ENCODE data around the gene BRD4.

BRD4 gene

GRCh38 chr19:15237759-15238638, 94.3 kb downstream of the BRD4 start:
- no peak overlapping the region for H3K4me3 Mint-ChIP-seq
- H3K4me1 Mint-ChIP-seq = peaks cover 11% of the 10 kb centered on the region
- peak overlapping the region; percentile 61 for H3K27ac Mint-ChIP-seq
- peaks cover 94% of the 10 kb centered on the region for H3K36me3 Mint-ChIP-seq
- ATAC-seq = no peak
- no peaks in the 10 kb centered on the region for H3K9me3 Mint-ChIP-seq
- no peak for DNase-seq (ENCODE audit: low spot score in 2 of 2)

DNA sequence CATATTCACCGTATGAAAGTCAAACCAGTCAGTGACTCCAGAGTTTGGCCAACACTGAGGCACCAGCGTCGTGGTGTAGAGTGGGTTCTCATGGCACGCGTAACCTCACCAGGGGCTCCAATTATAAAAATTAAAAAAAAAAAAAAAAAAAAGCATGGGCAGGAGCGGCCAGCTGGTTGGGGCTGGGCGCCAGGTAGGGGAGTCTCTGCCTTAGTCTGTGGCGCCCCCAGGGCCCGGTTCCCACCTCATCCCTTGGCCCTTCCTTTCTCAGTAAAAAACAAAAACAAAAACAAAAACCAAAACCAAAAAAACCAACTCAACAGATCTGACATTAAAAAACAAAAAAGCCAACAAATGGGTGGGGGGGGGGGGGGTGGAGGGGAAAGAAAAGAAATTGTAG, 95.5 kb downstream of the BRD4 start:
- ATAC-seq (no peak), DNase-seq (ENCODE audit: low spot score in 2 of 2) (no peak)
- Mint-ChIP-seq H3K9me3 (no peaks in the 10 kb centered on the region), H3K4me1 (peaks cover 21% of the 10 kb centered on the region), H3K27ac (peak overlapping the region; percentile 61), H3K36me3 (peaks cover 84% of the 10 kb centered on the region), H3K4me3 (no peak overlapping the region)

DNA sequence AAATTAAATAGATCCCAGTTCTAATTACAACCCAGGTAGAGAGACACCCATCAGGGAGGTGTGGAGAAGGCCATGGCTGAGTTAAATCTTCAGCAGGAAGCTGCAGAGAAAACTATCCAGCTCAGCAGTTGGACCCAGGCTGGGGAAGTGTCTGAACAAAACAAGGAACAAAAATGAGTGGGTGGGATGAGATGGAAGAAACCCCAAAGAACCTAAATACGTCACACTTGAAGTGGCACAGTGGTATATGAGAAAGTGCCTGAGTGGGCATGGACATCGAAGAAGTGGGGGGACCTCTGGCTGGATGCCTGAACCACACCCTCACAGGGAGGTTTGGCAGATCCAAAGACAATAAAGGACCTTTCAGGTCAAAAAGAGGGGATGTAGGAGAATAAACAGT, 96.6 kb downstream of the BRD4 start:
- H3K36me3 Mint-ChIP-seq = peaks cover 73% of the 10 kb centered on the region
- no peak overlapping the region for H3K27ac Mint-ChIP-seq
- no peak overlapping the region for H3K4me3 Mint-ChIP-seq
- no peaks in the 10 kb centered on the region for H3K9me3 Mint-ChIP-seq
- peaks cover 21% of the 10 kb centered on the region for H3K4me1 Mint-ChIP-seq
- DNase-seq (ENCODE audit: low spot score in 2 of 2) (no peak), ATAC-seq (no peak)

- Mint-ChIP-seq H3K4me1 (peaks cover 21% of the 10 kb centered on the region), H3K36me3 (peaks cover 62% of the 10 kb centered on the region), H3K9me3 (no peaks in the 10 kb centered on the region), H3K27ac (no peak overlapping the region), H3K4me3 (no peak overlapping the region)
- ATAC-seq (no peak), DNase-seq (ENCODE audit: low spot score in 2 of 2) (no peak)
Measured at GRCh38 chr19:15234431-15235130, 97.8 kb downstream of the BRD4 start.

GRCh38 chr19:15231271-15231670, 101.1 kb downstream of the BRD4 start:
- Mint-ChIP-seq H3K27ac (peak overlapping the region; percentile 9), H3K36me3 (peaks cover 29% of the 10 kb centered on the region), H3K9me3 (no peaks in the 10 kb centered on the region), H3K4me1 (peaks cover 16% of the 10 kb centered on the region), H3K4me3 (no peak overlapping the region)
- no peak for ATAC-seq
- DNase-seq (ENCODE audit: low spot score in 2 of 2) = no peak

DNA sequence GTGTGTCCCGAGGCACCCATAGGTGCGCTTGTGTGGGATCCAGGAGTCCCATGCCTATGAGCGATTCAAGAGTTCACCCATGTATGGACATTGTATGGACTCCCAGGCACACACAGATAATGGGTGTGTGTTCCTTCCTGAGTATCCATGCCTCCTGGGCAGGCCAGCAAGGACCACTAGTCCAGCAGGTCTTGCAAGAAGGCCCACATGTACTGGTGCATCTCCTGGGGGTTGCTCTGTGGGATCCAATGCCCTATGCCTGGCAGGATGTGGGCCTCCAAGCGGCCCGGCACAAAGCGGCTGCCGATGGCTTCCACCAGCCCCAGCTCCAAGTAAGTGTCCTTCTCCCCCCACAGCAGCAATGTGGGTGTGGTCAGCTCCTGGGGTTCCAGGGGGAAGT, 105.1 kb downstream of the BRD4 start:
- Mint-ChIP-seq H3K4me1 (peaks cover 23% of the 10 kb centered on the region), H3K4me3 (no peak overlapping the region), H3K27ac (no peak overlapping the region), H3K36me3 (no peaks in the 10 kb centered on the region), H3K9me3 (no peaks in the 10 kb centered on the region)
- ATAC-seq (no peak), DNase-seq (ENCODE audit: low spot score in 2 of 2) (no peak)

DNA sequence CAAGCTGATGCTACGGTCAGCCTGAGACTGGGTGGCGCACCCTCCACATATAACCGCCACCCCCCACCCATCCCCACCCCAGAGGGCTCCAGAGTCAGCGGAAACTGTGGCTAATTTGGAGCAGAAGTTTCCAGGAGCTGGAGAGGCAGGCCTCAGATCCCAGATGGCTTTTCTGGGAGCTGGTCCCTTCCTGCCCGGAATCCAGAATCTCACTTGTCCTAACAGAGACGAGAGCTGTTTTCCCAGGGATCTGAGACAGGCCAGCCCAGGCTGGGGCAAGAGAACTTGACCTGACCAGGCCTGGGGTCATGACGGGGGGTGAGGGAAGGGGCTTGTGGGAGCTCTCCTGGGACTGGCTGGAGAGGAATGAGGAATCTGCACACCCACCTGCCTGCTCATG, 106.6 kb downstream of the BRD4 start:
- no peak overlapping the region for H3K4me3 Mint-ChIP-seq
- no peak for DNase-seq (ENCODE audit: low spot score in 2 of 2)
- H3K27ac Mint-ChIP-seq = no peak overlapping the region
- no peaks in the 10 kb centered on the region for H3K9me3 Mint-ChIP-seq
- H3K4me1 Mint-ChIP-seq = peaks cover 21% of the 10 kb centered on the region
- ATAC-seq = no peak
- no peaks in the 10 kb centered on the region for H3K36me3 Mint-ChIP-seq

DNA sequence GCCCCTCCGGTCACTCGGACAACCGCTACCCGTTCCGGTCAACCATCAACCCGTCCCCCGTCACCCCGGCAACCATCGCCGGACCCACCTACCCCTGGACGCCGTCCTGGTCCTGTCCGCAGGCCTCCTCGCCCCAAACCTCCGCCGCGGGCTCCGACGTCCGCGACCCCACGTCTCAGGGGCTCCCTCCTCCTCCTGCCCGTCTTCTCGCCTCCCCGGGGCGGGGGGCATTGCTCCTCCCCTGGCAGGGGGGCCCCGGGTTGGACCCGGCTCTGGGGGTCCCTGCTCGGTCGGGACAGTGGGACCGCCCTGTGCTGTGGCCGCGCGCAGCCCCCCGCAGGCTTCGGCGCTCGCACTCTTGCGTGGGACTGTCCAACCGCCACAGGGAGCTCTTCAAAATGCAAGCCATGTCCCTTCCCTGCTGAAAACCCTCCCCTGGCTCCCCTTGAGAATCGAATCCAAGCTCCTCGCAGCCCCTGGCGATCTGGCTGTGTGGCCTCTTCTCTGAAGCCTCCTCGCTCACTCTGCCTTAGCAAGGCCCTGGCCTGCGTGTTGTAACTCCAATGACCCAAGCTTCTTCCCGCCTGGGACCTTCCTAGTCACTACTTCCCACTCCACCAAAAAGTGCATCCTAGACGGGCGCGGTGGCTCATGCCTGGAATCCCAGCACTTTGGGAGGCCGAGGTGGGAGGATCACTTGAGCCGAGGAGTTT, 108.5 kb downstream of the BRD4 start:
- DNase-seq (ENCODE audit: low spot score in 2 of 2) (no peak), ATAC-seq (peak; percentile 38)
- peak overlapping the region; percentile 71 for H3K4me3 Mint-ChIP-seq
- no peaks in the 10 kb centered on the region for H3K36me3 Mint-ChIP-seq
- no peaks in the 10 kb centered on the region for H3K9me3 Mint-ChIP-seq
- peak overlapping the region; percentile 80 for H3K27ac Mint-ChIP-seq
- peaks cover 21% of the 10 kb centered on the region for H3K4me1 Mint-ChIP-seq

GRCh38 chr19:15222738-15223648, 109.3 kb downstream of the BRD4 start:
- ATAC-seq (peak; percentile 96), DNase-seq (ENCODE audit: low spot score in 2 of 2) (peak; percentile 54 to 86)
- peaks cover 21% of the 10 kb centered on the region for H3K4me1 Mint-ChIP-seq
- H3K9me3 Mint-ChIP-seq = no peaks in the 10 kb centered on the region
- H3K4me3 Mint-ChIP-seq = peak overlapping the region; percentile 71
- H3K27ac Mint-ChIP-seq = peak overlapping the region; percentile 80
- H3K36me3 Mint-ChIP-seq = no peaks in the 10 kb centered on the region

DNA sequence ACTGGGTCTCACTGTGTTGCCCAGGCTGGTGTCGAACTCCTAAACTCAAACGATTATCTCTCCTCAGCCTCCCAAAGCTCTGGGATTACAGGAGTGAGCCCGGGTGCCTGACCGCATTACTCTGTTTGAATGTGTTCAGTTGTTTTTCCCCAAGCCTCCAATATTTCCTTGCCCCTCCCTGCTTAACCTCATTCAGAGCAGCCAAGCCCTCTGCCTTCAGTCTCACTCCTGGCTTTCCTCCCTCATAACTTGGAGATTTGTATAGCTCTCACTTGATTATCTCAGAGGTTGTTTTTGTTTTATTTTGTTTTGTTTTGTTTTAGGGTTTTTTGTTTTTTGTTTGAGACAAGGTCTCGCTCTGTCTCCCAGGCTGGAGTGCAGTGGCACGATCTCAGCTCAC, 111.5 kb downstream of the BRD4 start:
- DNase-seq (ENCODE audit: low spot score in 2 of 2) (no peak), ATAC-seq (no peak)
- peaks cover 21% of the 10 kb centered on the region for H3K4me1 Mint-ChIP-seq
- no peaks in the 10 kb centered on the region for H3K9me3 Mint-ChIP-seq
- no peaks in the 10 kb centered on the region for H3K36me3 Mint-ChIP-seq
- H3K4me3 Mint-ChIP-seq = no peak overlapping the region
- no peak overlapping the region for H3K27ac Mint-ChIP-seq

GRCh38 chr19:15218501-15218900, 113.8 kb downstream of the BRD4 start:
- no peak for ATAC-seq
- no peak for DNase-seq (ENCODE audit: low spot score in 2 of 2)
- no peaks in the 10 kb centered on the region for H3K36me3 Mint-ChIP-seq
- no peak overlapping the region for H3K27ac Mint-ChIP-seq
- no peak overlapping the region for H3K4me3 Mint-ChIP-seq
- H3K9me3 Mint-ChIP-seq = no peaks in the 10 kb centered on the region
- peaks cover 13% of the 10 kb centered on the region for H3K4me1 Mint-ChIP-seq

GRCh38 chr19:15216363-15216762, 116.0 kb downstream of the BRD4 start:
- no peak for ATAC-seq
- Mint-ChIP-seq H3K27ac (no peak overlapping the region), H3K4me1 (no peaks in the 10 kb centered on the region), H3K36me3 (no peaks in the 10 kb centered on the region), H3K9me3 (no peaks in the 10 kb centered on the region), H3K4me3 (no peak overlapping the region)
- DNase-seq (ENCODE audit: low spot score in 2 of 2) = no peak

- Mint-ChIP-seq H3K27ac (no peak overlapping the region), H3K36me3 (no peaks in the 10 kb centered on the region), H3K4me3 (no peak overlapping the region), H3K4me1 (peaks cover 6% of the 10 kb centered on the region), H3K9me3 (no peaks in the 10 kb centered on the region)
- ATAC-seq (no peak), DNase-seq (ENCODE audit: low spot score in 2 of 2) (no peak)
Measured at GRCh38 chr19:15213715-15214381, 118.5 kb downstream of the BRD4 start.

- ATAC-seq = no peak
- Mint-ChIP-seq H3K4me1 (peaks cover 6% of the 10 kb centered on the region), H3K27ac (no peak overlapping the region), H3K9me3 (no peaks in the 10 kb centered on the region), H3K36me3 (no peaks in the 10 kb centered on the region), H3K4me3 (no peak overlapping the region)
- DNase-seq (ENCODE audit: low spot score in 2 of 2) = no peak
Measured at GRCh38 chr19:15212711-15213110, 119.6 kb downstream of the BRD4 start.
